GM19099 (cell line): ENCODE data around the gene NDUFS5.

ENCODE experiments used
- POLR2A ChIP-seq: IDR thresholded peaks from 3 replicates; pipeline ENCODE4 v1.6.1; 2011; ENCODE audit warnings: low read depth; ENCODE audit not compliant: insufficient read length; ENCODE audit errors: extremely low read depth

The NDUFS5 gene

DNA sequence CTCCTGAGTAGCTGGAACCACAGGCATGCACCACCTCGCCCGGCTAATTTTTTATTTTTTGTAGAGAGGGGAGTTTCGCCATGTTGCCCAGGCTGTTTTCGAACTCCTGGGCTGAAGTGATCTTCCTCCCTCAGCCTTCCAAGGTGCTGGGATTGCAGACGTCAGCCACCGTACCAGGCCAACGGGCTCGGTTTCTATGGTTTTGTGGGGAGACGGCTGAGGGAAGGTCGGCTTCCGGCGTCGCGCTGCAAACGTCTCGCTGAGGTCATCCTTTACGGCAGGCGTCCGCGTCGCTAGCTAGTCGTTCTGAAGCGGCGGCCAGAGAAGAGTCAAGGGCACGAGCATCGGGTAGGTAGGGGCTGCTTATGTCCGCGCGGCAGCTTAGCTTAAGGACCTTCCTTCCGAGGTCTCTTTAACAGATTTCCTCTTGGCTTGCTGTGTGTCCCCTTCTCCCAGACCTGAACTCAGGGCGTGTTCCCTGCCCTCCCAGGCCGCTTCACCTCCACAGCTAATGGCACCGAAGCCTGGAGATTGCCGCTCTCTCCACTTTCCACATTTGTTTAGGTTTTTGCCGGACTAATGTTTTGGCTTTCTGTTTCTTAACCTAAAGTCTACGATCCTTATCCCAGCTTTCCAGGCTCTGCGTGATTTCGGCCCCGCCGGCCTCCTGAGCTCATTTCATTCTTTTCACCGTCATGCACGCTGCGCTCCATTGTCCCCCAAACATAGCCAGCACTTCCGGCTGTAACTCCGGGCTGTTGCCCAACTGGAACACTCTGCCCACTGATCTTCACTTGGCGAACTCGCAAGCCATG, at the start of gene NDUFS5:
TSS of gene NDUFS5 (plus strand) at position 300 of the 815 bp plus-strand sequence. CDS start 2,375 bp downstream, outside the sequence.
- peak; percentile 88 for TF ChIP-seq POLR2A

DNA sequence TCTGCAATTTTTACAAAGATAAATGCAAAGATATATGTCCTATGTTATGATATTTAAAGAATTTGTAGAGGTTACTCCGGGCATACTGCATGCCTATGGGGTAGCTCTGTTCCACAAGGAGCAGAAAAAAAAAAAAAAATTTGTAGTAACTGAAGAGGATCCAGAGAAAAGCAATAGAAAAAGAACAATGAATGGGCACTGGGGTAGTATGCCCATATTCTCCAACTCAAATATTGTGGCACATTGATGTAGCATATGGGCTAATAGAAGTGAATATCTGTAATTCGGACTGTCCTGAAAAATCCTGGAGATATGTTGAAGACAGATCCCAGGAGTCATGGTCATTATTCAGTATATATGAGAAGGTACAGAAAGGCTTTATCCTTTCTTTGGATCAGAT, 36.2 kb upstream of the NDUFS5 start:
- TF ChIP-seq POLR2A = no peak

DNA sequence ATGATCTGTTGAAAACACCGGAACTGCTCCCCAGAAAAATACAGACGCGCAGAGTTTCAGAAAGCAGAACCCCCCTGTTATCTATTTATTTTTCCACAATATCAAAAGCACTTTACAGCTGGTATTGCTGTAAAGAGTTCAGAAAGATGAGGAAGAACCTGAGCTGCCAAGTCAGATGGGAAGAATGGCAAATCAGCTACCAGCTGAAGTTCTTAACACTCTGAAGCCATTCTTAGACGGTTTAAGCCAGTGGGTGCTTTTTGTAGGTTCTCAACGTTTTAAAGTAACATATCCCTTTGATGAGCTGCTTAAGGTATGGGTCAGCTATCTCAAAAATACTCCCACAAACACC, 35.8 kb upstream of the NDUFS5 start:
- no peak for TF ChIP-seq POLR2A

DNA sequence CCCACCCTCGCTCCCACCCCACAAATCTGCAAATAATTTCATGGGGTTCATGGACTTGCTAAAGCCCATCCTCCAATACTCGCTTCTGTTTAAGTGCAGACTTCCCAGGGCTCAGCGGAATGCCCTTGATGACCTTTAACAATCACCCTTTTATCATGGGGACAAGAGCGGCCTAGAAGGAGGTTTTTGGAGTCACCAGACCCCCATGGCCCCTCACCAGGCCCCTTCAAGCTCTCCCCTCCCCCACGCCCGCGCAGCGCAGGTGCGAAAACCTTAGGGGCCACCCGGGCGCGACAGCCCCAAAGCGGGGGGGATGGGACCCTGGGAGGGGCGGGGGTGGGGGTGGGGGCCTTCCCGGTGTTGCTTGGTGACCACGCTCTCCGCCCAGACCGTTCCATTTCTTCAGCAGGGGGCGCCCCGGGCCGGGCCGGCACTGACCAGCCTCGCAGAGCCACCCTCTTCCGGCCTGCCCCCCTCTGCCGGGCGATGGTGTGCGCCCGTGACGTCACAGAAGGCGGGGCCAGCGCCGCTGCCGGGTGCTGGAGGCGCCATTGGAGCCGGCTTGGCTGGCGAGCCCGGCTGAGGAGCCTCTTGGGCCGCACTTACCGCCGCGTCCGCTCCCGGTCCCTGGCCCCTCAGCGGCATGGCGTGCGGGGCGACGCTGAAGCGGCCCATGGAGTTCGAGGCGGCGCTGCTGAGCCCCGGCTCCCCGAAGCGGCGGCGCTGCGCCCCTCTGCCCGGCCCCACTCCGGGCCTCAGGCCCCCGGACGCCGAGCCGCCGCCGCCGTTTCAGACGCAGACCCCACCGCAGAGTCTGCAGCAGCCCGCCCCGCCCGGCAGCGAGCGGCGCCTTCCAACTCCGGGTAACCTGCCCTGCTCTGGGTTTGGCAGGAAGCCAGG, 35.2 kb upstream of the NDUFS5 start, which contains the start of gene AKIRIN1:
TSS of gene AKIRIN1 (plus strand) at position 539 of the 900 bp plus-strand sequence. CDS start at position 644, 105 bp downstream.
- peak; percentile 96 for TF ChIP-seq POLR2A

DNA sequence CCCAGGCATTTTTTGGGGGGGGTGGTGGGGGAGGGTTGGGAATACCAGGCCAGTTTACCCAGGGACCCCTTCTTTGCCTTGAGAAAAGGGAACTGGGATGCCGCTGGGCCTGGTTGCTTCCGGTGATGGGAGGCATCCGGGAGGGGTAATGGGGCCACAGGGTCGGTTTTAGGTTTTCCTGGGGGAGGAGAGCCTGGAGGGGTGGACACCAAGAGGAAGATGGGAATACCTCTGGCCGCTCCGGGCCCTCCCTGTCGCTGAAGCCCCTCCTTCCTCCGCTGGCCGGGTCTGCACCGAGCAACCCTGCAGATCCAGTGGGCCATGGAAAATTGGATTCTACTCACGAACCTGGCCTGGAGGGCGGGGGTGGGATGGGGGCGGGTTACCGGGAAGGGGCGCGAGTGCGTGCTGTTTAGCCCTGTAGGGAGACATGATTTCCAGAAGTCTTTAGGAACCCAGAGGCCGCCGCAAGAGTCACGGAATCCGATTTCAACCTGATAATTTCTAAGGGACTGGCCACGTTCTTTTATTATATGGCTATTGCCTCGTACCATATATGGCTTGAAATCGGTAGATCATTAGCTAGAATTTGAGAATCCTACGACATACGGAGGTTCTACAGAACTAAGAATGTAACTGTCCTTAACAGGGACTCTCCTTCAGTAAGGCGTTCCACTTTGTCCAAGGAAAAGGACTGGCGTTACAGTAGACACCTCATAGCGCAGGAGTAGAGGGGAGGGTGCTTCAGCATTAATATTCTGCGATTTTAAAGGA, 34.3 kb upstream of the NDUFS5 start:
- TF ChIP-seq POLR2A = peak; percentile 24

DNA sequence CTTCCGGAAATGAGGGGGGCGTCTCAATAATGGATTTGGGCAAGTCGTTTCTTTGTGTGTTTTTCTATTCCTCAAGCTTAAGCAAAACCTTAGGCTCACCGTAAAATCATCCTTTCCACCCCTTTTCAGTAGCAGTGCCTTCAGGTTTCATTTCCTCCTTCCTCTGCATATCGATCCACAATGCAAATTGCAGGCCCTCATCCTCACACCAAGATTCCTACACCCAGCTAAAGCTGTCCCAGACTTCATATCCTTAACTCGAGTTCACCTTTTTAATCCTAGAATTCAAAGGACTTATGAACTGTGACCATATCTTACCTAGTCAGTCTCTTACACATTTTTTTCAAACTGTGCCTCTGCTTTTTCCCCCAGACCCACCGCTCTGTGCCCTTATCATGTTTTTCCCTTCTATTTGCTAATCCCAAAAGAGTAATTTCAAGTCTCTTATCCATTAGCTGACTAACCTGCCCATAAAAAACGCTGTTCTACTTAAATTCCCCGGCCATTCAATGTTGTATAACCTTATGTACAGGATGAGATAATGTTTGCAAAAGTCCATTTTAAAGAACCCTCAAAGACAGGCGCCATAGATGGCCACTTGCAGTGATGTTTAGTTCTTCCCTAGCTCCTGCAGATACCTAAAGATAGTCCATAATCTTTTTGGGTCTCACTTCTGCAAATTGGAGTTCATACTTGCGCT, 33.6 kb upstream of the NDUFS5 start:
- peak; percentile 19 for TF ChIP-seq POLR2A

DNA sequence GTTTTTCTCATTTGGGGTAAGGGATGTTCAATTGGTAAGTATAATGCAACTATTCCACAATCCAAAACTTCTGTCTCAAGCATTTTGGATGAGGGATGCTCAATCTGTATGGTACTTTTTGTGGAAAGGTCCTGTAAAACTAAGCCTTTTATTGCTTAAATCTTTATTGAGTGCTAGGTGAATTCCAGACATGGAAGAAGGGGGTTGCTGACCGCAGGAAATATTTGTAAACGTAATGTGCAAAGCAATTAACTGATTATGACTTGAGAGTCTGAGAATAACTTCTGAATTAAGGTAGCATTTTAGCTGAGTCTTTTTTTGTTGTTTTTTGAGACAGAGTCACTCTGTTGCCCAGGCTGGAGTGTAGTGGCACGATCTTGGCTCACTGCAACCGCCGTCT, 32.0 kb upstream of the NDUFS5 start:
- no peak for TF ChIP-seq POLR2A

DNA sequence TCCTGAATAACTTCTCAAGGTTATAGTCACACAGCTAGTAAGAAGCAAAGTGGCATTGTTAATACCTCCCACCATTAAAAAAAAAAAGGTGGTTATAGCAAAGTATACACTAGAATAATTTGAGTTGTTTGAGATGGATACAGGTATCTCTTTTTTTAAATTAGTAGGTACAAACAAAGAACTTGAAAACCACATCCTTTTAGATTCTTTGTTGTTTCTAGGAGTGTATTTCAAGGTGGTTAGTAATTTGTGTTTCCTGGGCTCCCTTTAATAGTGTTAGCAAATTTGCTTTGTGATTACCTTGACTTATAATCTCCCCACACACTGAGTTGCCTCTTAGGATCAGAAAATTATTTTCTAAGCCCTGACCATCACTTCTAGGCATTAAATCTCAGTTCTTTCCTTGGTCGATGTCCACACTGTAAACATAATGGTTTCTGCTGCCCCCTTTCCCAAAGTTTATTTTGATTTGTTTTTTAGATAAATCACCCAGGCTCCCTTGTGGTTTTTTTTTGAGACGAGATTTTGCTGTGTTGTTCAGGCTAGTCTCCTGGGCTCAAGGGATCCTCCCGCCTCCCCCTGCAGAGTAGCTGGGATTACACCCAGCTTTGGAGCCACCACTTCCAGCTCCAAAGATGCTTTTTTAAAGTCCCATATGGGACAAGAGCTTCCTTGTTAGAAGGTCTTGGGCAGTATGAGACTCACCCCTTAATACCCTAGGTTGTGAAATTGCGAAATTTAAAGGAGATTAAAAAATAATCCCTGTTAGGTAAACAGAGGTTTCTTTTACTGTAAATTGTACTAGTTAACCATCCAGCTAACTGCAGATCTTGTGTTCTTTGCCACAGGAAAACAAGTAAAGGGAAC, 28.9 kb upstream of the NDUFS5 start:
- TF ChIP-seq POLR2A = no peak

DNA sequence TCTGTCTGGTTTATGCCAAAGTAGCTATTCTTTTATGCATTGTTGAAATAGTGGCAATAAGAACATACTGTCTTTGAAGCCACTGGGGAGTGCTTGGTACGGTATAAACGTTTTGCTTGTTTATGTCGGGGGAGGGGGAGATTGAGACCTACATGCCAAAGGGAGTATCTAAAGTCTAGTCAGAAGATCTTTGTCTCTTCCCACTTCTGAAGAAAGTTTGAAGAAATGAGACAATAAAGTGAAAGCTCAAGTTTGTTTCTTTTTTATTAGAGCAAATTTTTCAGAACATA, 28.3 kb upstream of the NDUFS5 start:
- TF ChIP-seq POLR2A = no peak

DNA sequence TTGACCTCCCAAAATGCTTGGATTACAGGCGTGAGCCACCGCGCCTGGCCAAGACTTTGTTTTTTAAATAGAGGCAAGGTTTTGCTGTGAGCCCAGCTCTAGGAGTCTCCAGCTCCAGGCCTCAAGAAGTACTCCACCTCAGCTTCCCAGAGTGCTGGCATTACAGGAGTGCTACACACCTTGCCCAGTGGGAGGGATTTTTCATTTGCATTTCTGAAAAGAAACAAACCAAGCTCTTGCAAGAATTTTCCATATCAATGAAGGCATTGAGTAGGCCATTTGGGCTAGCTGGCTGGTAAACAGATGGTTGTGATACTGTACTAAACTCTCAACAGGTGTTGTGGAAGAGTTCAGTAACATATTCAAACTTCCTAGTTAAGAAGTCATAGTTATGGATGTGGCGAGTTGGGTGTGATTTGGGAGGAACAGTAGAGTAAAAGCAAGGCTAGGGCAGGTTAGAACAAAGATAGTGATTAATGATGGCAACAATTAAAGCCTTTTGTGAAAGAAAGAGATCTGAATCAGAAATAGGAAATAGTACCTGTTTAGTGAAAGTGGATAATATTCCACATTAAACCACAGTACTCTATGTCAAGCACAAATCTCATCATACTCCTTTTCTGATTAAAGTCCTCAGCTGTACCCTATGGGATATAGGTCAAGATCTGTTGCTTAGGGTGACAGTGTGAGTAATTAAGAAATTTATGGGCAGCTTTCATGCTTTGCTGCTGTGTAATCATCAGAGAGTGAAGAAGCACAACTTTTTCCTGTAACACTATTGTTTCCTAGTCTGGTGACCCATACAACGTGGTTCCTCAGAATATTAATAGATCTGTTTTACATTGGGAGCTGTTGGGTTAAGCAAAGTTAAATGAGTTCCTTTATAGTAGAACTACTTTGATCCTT, 24.4 kb upstream of the NDUFS5 start:
- no peak for TF ChIP-seq POLR2A

DNA sequence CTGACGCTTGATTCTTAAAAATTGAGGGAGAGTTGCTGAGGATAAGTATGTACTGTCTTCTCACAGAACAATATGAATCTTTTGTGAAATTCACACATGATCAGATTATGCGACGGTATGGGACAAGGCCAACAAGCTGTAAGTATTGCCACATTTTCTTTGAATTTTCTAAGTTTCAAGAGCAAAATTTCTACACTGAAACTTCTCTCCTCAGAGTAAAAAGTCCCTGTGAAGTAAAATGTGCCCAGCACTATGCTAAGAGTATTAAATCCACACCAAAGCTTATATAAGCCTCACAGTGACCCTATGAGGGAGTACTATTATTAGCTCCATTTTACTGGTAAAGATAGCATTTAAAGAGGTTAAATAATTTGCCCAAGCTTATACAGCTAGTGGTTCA, 22.9 kb upstream of the NDUFS5 start:
- no peak for TF ChIP-seq POLR2A

DNA sequence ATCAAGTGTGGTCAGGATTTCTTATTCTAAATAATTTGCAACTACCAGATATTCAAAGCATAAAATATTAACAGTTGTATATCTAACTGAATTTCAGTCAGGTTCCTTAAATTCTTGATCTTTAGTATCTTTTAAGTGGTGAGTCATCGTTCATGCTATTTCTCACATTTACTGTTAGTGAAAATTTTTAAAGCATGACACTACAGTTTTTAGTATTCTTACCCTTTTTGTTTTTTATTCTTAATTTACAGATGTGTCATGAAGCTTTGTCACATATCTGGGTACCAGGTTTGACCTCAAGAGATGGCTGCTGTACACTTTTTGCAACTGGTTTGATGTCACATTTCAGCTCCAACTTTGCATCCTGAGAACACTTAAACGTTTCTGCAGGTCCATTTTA, 22.4 kb upstream of the NDUFS5 start:
- TF ChIP-seq POLR2A = no peak

DNA sequence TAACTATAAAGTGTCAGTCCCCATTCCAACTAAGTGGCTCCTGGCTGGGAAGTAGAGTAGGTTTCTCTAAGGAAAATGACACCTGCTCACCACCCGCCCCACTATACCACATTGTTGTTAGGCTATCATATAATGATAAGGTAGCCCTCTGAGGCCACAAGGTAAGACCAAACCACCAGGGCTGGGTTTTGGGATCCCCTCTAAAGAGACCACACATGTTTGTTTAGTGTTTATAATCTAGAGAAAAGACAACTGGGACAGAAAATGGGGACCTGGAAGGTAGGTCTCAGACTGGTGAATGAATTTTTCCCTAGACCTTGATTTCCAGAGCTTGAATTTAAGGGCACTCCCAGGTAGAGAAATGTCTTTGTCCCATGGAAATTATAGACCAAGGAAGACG, 19.9 kb upstream of the NDUFS5 start:
- TF ChIP-seq POLR2A = no peak
